Bronchial epithelial cell (primary cell): Measurements from ENCODE around the gene PCDHB3. TPM values are rescaled to one million over a fixed set of nuclear protein-coding genes. Genes with fewer than 3 reads are reported as not detected.

ENCODE experiments used
- DNase-seq: peaks from one replicate; pipeline ENCODE4 v3.0.0-alpha.2; 2010; ENCODE audit warnings: low read depth
- FAIRE-seq: peaks from 2 replicates; lab custom pipeline; 2011; peaks lifted over from hg19 to GRCh38; lab: Jason Lieb, UNC
- H3K27me3 ChIP-seq: 2 replicates; pipeline ENCODE4 v1.5.1; 2011; ENCODE audit warnings: low read length; ENCODE audit not compliant: control insufficient read depth, insufficient read depth
- H3K36me3 ChIP-seq: 2 replicates; pipeline ENCODE4 v1.5.1; 2011; ENCODE audit warnings: low read length; ENCODE audit not compliant: control insufficient read depth, insufficient read depth
- H3K4me3 ChIP-seq: 2 replicates; pipeline ENCODE4 v1.5.1; 2011; ENCODE audit warnings: mild to moderate bottlenecking, low read depth, low read length, control low read depth
- total RNA-seq: library from RNA; depleted of rRNA; stranded (reverse); fragments of >200 nt; gene quantifications from 2 replicates; pipeline ENCODE4 v1.2.1, GENCODE V29; 2014
- TF ChIP-seq, protein P1 (sequence below): IDR thresholded peaks from 2 replicates; pipeline ENCODE4 v1.5.1; 2011; ENCODE audit warnings: mild to moderate bottlenecking, moderate library complexity, low read length, control low read depth, inconsistent platforms; ENCODE audit not compliant: insufficient read depth, severe bottlenecking

PCDHB3 gene
- under 0.01 and 0.13 TPM in 2 replicates for total RNA-seq

DNA sequence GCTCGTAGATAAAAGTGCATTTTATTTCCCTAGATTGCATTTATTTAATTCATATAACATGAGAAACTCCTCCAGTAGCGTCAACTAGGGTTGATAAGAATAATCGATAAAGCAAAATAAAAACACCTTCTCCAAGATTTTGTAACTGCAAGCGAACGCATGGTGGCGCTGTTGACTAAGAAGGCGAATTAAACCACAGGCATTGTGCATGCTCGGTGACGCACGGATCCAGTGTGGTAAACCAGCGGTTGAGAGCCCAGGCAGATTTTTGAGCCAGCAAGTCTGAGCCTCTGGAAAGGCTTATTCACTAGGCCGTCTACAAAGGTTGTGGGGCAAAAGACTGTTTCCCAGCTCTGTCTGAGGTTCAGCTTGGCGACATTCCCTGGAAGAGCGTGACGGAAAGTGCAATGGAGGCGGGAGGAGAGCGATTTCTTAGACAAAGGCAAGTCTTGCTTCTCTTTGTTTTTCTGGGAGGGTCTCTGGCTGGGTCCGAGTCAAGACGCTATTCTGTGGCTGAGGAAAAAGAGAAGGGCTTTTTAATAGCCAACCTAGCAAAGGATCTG, at the start of gene PCDHB3:
PCDHB3 (plus strand) TSS at position 231 of the 563 bp plus-strand sequence; CDS start at position 408, 177 bp downstream.
- H3K27me3 ChIP-seq, result no peaks in the 10 kb centered on the region
- H3K4me3 ChIP-seq, result no peak within 1 kb of the TSS
- FAIRE-seq (peak; percentile 62), DNase-seq (peak; percentile 15)
- TF ChIP-seq, protein P1, sequence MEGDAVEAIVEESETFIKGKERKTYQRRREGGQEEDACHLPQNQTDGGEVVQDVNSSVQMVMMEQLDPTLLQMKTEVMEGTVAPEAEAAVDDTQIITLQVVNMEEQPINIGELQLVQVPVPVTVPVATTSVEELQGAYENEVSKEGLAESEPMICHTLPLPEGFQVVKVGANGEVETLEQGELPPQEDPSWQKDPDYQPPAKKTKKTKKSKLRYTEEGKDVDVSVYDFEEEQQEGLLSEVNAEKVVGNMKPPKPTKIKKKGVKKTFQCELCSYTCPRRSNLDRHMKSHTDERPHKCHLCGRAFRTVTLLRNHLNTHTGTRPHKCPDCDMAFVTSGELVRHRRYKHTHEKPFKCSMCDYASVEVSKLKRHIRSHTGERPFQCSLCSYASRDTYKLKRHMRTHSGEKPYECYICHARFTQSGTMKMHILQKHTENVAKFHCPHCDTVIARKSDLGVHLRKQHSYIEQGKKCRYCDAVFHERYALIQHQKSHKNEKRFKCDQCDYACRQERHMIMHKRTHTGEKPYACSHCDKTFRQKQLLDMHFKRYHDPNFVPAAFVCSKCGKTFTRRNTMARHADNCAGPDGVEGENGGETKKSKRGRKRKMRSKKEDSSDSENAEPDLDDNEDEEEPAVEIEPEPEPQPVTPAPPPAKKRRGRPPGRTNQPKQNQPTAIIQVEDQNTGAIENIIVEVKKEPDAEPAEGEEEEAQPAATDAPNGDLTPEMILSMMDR, result peak; percentile 31
- no peaks in the 10 kb centered on the region for H3K36me3 ChIP-seq

DNA sequence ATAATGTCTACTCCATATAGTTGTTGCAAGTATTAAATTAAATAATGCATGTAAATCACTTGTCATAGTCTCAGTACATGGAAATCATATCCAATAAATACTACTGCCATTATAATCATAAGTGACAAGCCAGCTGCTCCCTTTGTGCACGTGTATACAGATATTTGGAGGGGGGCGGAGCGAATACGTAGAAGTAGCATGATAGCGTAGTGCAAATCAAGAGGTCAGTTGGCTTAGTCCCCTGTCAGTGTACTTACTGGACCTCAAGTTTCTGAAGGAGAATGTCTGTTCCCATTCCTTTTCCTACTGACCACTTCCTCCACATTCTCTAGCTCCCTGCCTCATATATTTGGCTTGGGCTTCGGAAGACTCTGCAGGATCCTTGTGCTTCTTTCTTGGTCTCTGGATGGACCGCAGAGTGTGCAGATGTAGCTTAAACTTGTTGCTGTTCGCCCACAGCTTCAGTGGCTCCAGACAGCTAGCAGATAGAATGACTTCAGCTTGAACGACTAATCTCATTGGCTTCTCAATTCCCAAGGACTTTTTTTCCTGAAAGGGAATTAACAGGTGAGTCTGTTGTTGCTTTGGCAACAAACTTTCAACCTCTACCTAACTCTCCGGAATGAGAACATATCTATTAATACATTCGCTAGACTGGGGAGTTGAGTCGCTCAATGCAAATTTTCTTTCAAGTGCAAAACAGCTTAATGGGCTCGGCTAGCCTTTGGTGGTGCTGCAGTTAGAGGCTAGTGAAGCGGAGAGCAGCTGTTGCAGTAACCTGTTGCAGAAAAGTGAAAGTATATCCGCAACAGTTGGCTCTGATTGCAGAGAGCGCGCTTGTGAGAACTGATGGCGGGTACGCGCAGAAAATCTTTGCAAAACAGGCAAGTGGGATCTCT, 49.4 kb upstream of the PCDHB3 start, which contains the start of gene PCDHB1:
PCDHB1 (plus strand) TSS at position 753 of the 899 bp plus-strand sequence; CDS start at position 850, 97 bp downstream.
- FAIRE-seq (no peak), DNase-seq (no peak)
- Histone ChIP-seq H3K36me3 (no peaks in the 10 kb centered on the region), H3K4me3 (peak within 1 kb of the TSS; percentile 36), H3K27me3 (peaks cover 2% of the 10 kb centered on the region)
- TF ChIP-seq, protein P1, result no peak

DNA sequence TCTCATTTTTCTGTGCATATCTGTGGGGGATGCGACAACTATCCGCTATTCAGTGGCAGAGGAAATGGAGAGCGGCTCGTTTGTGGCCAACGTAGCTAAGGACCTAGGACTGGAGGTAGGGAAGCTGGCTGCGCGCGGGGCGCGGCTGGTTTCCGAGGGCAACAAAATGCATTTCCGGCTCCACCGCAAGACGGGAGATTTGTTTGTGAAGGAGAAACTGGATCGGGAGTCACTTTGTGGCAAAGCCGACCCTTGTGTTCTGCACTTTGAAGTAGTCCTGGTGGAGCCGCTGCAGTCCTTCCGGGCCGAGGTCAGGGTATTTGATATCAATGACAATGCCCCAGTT, 48.8 kb upstream of the PCDHB3 start:
- peaks cover 2% of the 10 kb centered on the region for H3K27me3 ChIP-seq
- H3K4me3 ChIP-seq, result peak overlapping the region; percentile 36
- FAIRE-seq, result no peak
- DNase-seq, result no peak
- TF ChIP-seq, protein P1, result no peak
- H3K36me3 ChIP-seq, result no peaks in the 10 kb centered on the region

DNA sequence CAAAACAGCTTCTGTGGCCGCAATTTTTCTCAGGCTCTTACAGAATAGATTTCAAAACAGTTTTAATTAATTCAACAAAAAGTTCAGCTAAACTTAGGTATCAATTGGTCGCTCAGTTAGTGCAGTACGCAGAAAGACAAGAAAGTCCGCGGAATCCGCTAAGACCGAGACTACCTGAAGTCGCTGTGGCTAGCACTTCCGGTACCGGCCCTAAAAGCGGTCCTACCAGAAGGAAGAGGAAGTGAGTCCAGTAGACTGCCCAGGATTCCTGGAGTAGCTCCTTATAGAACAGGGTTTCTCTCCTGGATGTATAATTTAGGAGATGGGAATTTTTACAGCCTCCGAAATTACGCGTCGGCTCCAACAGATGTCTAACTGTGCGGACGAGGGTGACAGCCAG, 22.4 kb upstream of the PCDHB3 start:
- Histone ChIP-seq H3K4me3 (no peak overlapping the region), H3K36me3 (no peaks in the 10 kb centered on the region), H3K27me3 (no peaks in the 10 kb centered on the region)
- no peak for FAIRE-seq
- TF ChIP-seq, protein P1, result no peak
- no peak for DNase-seq

DNA sequence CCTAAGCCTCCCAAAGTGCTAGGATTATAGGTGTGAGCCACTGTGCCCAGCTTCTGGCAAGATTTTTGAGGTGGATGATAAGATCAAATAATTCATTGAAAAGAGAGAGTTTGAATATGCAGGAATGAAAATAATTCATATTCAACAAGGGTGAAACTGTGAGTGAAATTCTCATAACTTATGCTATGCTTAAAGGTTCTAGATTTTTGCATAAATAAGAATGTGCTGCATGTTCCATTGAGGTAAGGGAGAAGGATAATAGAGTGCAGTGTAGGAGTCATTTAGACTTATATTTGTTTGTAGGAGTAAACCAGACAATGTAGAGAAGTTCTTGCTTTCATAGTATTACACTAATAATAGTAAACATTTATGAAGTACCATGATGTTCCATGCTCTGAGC, 18.0 kb upstream of the PCDHB3 start:
- Histone ChIP-seq H3K4me3 (no peak overlapping the region), H3K36me3 (no peaks in the 10 kb centered on the region), H3K27me3 (no peaks in the 10 kb centered on the region)
- FAIRE-seq (no peak), DNase-seq (no peak)
- TF ChIP-seq, protein P1, result no peak
